ENCODE results near the gene OR11H6.
"Not testable (repeated sequence)": the region's sequence is repeated elsewhere in the genome, so short reads cannot be mapped to it uniquely, and the experiment has no call there.

OR11H6 gene, protein sequence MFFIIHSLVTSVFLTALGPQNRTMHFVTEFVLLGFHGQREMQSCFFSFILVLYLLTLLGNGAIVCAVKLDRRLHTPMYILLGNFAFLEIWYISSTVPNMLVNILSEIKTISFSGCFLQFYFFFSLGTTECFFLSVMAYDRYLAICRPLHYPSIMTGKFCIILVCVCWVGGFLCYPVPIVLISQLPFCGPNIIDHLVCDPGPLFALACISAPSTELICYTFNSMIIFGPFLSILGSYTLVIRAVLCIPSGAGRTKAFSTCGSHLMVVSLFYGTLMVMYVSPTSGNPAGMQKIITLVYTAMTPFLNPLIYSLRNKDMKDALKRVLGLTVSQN

GRCh38 chr14:20223410-20223809 lies at the start of gene OR11H6:
Gene OR11H6 (plus strand): TSS chr14:20223710. CDS start chr14:20223710, 0 bp downstream.
- no peak for DNase-seq

GRCh38 chr14:20174205-20174604 lies 49.3 kb upstream of the OR11H6 start:
- DNase-seq: not testable (repeated sequence)

DNA sequence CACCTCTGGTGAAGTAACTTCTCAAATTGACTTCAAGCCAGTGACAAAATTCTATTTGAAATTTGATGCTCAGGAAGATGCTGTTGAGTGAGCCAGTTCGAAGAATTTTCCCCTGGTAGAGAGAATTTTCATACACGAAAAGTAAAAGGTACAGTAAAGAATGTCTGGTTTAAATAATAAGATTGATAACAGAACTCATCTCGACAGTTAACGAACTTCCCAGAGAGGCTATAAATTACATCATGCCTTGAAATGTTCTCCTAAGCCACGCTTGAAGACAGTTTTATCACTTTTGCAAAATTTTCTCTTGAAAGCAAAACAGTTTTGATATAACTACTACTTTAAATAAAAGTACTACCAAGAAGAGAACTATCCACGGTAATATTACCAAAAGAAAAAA lies 47.2 kb upstream of the OR11H6 start:
- no peak for DNase-seq

- no peak for DNase-seq
Measured at GRCh38 chr14:20177433-20177974, 46.0 kb upstream of the OR11H6 start.

- DNase-seq: no peak
Measured at GRCh38 chr14:20179218-20179617, 44.3 kb upstream of the OR11H6 start.

DNA sequence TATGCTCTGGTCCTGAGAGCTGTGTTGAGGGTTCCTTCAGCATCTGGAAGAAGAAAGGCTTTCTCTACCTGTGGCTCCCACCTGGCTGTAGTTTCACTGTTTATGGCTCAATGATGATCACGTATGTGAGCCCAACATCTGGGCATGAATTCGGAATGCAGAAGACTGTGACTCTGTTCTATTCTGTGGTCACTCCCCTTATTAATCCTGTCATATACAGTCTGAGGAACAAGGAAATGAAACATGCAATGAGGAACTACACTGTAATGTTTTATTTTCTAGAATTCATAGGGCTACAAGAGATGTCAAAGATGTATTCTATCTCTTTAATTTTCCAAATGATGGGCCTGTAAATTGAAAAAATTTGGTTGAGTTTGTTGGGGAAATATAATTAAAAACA lies 43.6 kb upstream of the OR11H6 start:
- no peak for DNase-seq

- no peak for DNase-seq
Measured at GRCh38 chr14:20180486-20180885, 43.0 kb upstream of the OR11H6 start.

DNA sequence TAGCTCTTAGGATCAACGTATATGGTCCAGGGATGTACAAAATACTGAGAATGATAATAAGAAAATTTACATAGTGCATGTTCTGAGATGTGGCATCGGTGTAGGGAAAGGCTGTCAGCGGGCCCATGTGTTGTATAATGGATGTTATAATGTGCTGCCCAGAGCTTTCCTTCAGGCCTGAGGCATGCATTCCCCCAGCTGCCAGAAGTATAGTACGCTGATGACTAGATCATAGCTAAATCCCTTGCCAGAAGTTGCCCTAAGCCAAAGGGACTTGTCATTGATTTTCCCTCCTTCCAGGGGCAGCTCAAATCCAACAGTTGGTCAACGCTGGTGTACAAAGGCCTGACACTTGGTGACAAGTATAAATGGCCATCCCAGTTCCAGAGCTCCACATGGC lies 39.3 kb upstream of the OR11H6 start:
- no peak for DNase-seq

DNA sequence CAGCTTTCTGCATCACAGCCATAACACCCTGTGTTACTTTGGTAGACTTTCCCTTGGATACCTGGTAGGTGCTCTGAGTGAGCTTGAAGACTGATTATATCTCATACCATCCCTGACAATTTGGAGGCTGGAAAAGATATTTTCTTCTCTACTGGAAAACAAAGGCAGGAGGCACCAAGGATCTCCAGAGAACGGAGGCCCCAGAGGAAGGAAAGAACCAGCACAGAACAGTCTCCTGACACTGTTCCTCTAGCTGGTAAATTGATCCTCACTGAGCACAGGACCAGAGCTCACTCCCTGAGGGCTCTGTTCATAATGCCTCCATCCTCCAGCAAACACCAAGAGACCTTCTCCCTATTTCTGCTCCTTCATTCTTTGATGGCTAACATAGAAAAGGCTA lies 32.9 kb upstream of the OR11H6 start, which contains the start of gene OR11G2:
Gene OR11G2, plus strand, starts transcription at position 301 of the 400 bp plus-strand sequence. CDS start 6,542 bp downstream, outside the sequence.
- DNase-seq: no peak

GRCh38 chr14:20191396-20191795 lies 32.1 kb upstream of the OR11H6 start:
- DNase-seq: no peak

- DNase-seq: no peak
Measured at GRCh38 chr14:20194101-20194500, 29.4 kb upstream of the OR11H6 start.

DNA sequence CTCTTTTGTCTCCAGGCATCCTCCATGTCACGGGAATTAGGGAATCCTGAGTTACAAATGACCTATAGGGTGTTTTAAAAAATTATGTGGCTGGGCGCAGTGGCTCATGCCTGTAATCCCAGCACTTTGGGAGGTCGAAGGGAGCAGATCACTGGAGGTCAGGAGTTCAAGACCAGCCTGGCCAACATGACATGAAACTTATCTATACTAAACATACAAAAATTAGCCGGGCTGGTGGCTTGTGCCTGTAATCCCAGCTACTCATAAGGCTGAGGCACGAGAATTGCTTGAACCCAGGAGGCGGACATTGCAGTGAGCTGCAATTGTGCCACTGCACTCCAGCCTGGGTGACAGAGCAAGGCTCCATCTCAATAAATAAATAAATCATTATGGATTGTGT lies 28.3 kb upstream of the OR11H6 start:
- not testable (repeated sequence) for DNase-seq

- DNase-seq: no peak
Measured at GRCh38 chr14:20195911-20196310, 27.6 kb upstream of the OR11H6 start.

DNA sequence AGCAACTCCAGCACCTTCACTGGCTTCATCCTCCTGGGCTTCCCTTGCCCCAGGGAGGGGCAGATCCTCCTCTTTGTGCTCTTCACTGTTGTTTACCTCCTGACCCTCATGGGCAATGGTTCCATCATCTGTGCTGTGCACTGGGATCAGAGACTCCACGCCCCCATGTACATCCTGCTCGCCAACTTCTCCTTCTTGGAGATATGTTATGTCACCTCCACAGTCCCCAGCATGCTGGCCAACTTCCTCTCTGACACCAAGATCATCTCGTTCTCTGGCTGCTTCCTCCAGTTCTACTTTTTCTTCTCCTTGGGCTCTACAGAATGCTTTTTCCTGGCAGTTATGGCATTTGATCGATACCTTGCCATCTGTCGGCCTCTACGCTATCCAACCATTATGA lies 26.1 kb upstream of the OR11H6 start:
- no peak for DNase-seq

GRCh38 chr14:20198991-20199390 lies 24.5 kb upstream of the OR11H6 start:
- DNase-seq: no peak

GRCh38 chr14:20204721-20205120 lies 18.8 kb upstream of the OR11H6 start:
- no peak for DNase-seq

DNA sequence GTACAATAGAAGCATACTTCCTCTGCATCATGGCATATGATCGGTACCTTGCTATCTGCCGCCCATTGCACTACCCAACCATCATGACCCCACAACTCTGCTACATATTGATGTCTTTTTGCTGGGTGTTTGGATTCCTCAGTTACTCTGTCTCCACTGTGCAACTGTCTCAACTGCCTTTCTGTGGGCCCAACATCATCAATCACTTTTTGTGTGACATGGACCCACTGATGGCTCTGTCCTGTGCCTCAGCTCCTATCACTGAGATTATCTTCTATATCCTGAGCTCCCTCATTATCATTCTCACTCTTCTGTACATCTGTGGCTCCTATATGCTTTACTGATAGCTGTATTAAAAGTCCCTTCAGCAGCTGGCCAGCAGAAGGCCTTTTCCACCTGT lies 13.9 kb upstream of the OR11H6 start:
- no peak for DNase-seq

DNA sequence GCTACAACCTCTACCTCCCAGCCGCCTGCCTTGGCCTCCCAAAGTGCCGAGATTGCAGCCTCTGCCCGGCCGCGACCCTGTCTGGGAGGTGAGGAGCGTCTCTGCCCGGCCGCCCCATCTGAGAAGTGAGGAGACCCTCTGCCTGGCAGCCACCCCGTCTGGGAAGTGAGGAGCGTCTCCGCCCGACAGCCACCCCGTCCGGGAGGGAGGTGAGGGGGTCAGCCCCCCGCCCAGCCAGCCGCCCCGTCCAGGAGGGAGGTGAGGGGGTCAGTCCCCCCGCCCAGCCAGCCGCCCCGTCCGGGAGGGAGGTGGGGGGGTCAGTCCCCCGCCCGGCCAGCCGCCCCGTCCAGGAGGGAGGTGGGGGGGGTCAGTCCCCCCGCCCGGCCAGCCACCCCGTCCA lies 11.1 kb upstream of the OR11H6 start:
- not testable (repeated sequence) for DNase-seq

- no peak for DNase-seq
Measured at GRCh38 chr14:20215196-20215595, 8.3 kb upstream of the OR11H6 start.

- no peak for DNase-seq
Measured at GRCh38 chr14:20219033-20219432, 4.5 kb upstream of the OR11H6 start.

- DNase-seq: no peak
Measured at GRCh38 chr14:20228681-20229080, 5.2 kb downstream of the OR11H6 start, which contains the start of gene OR11H7. Gene OR11H7 (plus strand): TSS chr14:20228981.

GRCh38 chr14:20235415-20235814 lies 11.9 kb downstream of the OR11H6 start:
- not testable (repeated sequence) for DNase-seq

- DNase-seq: no peak
Measured at GRCh38 chr14:20247646-20248246, 24.2 kb downstream of the OR11H6 start.

DNA sequence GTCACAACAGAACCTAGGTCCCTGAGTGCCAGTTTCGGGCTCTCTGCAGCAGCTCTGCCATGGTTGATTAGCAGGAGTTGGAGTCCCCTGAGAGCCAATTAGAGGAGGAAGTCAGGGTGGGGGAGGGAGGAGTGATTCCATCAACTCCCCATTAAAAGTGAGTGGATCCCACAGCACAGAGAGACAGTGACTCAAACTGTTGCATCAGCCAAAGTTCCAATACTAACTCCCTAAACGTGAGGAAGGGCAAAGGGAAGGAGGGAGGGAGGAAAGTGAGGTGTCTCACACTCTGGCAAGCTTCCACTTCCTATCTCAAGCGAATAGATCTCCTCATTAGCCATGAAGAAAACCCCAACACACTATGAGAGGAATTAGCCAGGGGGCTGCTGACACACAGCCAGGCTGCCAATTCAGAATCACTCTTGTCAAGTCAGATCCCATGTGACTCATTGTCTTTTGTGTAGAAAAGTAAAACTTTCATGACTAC lies 39.2 kb downstream of the OR11H6 start:
- DNase-seq: peak; percentile 55

Measured in islet precursor cell (in vitro differentiated cells).